Keratinocyte (primary cell): Measurements from ENCODE around the gene SKIDA1. TPM values are rescaled to one million over a fixed set of nuclear protein-coding genes. Genes with fewer than 3 reads are reported as not detected.

Experiments
- DNase-seq: peaks from one replicate; pipeline ENCODE4 v3.0.0-alpha.2; 2011; ENCODE audit warnings: low read depth, missing footprints, low spot score
- FAIRE-seq: peaks from 2 replicates; lab custom pipeline; 2011; peaks lifted over from hg19 to GRCh38; lab: Jason Lieb, UNC
- H2AFZ ChIP-seq: 2 replicates; pipeline ENCODE4 v1.6.0; 2012; ENCODE audit warnings: low read length, control low read depth, inconsistent platforms; ENCODE audit not compliant: control insufficient read depth
- H3K27ac ChIP-seq: 2 replicates; pipeline ENCODE4 v1.5.1; 2011; ENCODE audit warnings: low read length; ENCODE audit not compliant: control insufficient read depth, insufficient read depth
- H3K27me3 ChIP-seq: 3 replicates; pipeline ENCODE4 v1.6.0; 2011; ENCODE audit warnings: low read length; ENCODE audit not compliant: control insufficient read depth, insufficient read depth; ENCODE audit errors: extremely low read depth
- H3K36me3 ChIP-seq, 2 experiments: 2 replicates in 1 of 2; 3 replicates in 1 of 2; pipeline ENCODE4 v1.5.1; 2011; ENCODE audit warnings: low read length in 2 of 2, mild to moderate bottlenecking in 1 of 2; ENCODE audit not compliant: control insufficient read depth in 2 of 2, insufficient read depth in 2 of 2; ENCODE audit errors: extremely low read depth in 1 of 2
- H3K4me1 ChIP-seq: 3 replicates; pipeline ENCODE4 v1.5.1; 2011; ENCODE audit warnings: low read length; ENCODE audit not compliant: control insufficient read depth, insufficient read depth; ENCODE audit errors: extremely low read depth
- H3K4me2 ChIP-seq: 3 replicates; pipeline ENCODE4 v1.6.0; 2011; ENCODE audit warnings: low read depth, low read length; ENCODE audit not compliant: control insufficient read depth, insufficient read depth; ENCODE audit errors: extremely low read depth
- H3K4me3 ChIP-seq, 3 experiments: fragments of 200-600 bp in 1 of 3; sonication (generic) in 1 of 3; 2 replicates in 2 of 3; 3 replicates in 1 of 3; pipeline ENCODE4 v1.5.1; 2011 to 2016; ENCODE audit warnings: low read length in 3 of 3, mild to moderate bottlenecking in 3 of 3, control low read depth in 2 of 3, inconsistent platforms in 1 of 3, low read depth in 1 of 3, mixed read lengths in 1 of 3, mixed run types in 1 of 3, moderate library complexity in 1 of 3; ENCODE audit not compliant: control insufficient read depth in 2 of 3, insufficient read depth in 2 of 3; ENCODE audit errors: extremely low read depth in 1 of 3
- H3K79me2 ChIP-seq: 2 replicates; pipeline ENCODE4 v1.6.0; 2012; ENCODE audit warnings: low read length; ENCODE audit not compliant: control insufficient read depth, insufficient read depth
- H3K9ac ChIP-seq: 3 replicates; pipeline ENCODE4 v1.6.0; 2011; ENCODE audit warnings: low read length; ENCODE audit not compliant: control insufficient read depth, insufficient read depth; ENCODE audit errors: extremely low read depth
- H3K9me1 ChIP-seq: 3 replicates; pipeline ENCODE4 v1.6.0; 2011; ENCODE audit warnings: low read length; ENCODE audit not compliant: control insufficient read depth, insufficient read depth; ENCODE audit errors: extremely low read depth
- H3K9me3 ChIP-seq: 2 replicates; pipeline ENCODE4 v1.5.1; 2012; ENCODE audit warnings: low read depth, low read length; ENCODE audit not compliant: control insufficient read depth
- H4K20me1 ChIP-seq: 3 replicates; pipeline ENCODE4 v1.6.0; 2011; ENCODE audit warnings: low read length; ENCODE audit not compliant: control insufficient read depth, insufficient read depth; ENCODE audit errors: extremely low read depth
- CTCF ChIP-seq, 3 experiments: IDR thresholded peaks in 1 of 3; conservative IDR thresholded peaks in 1 of 3; optimal IDR thresholded peaks in 1 of 3; 2 replicates in 2 of 3; 3 replicates in 1 of 3; pipeline versions ENCODE3 to v1.5.1; 2011; ENCODE audit warnings: low read length in 3 of 3, mild to moderate bottlenecking in 3 of 3, moderate library complexity in 2 of 3, control low read depth in 1 of 3, inconsistent platforms in 1 of 3; ENCODE audit not compliant: insufficient read depth in 2 of 3; ENCODE audit errors: extremely low read depth in 1 of 3
- EZH2 ChIP-seq: IDR thresholded peaks from one replicate; pipeline ENCODE4 v1.6.1; 2012; ENCODE audit warnings: inconsistent platforms, mild to moderate bottlenecking, low read length, moderate library complexity
- dilution Hi-C: fragments of 300-500 bp; cut with MboI; formaldehyde crosslinking; loops from one replicate; pipeline ENCODE4 v1.7.0; 2020; ENCODE audit warnings: low sequenced_read_pairs; ENCODE audit not compliant: extremely low pct_ligation_motif_present
- polyA plus RNA-seq, 5 experiments: library from polyadenylated mRNA; depleted of rRNA in 3 of 5; stranded (reverse) in 3 of 5; stranded (forward) in 1 of 5; unstranded in 1 of 5; fragments of >200 nt; gene quantifications; 1 replicate in 1 of 5; 2 replicates in 3 of 5; 3 replicates in 1 of 5; pipeline versions ENCODE4 v1.2.1 to v1.2.3, GENCODE V29; 2011 to 2012; ENCODE audit warnings: missing spikeins in 2 of 5, low read depth in 1 of 5, low replicate concordance in 1 of 5

The SKIDA1 gene
- polyA plus RNA-seq, 1 donor (not counting 4 experiments of a cell fraction or from before 2014, with no cell fraction given) = 0.13 TPM

GRCh38 chr10:21496343-21497176, 28.9 kb downstream of the SKIDA1 start:
- no peaks in the 10 kb centered on the region for H3K36me3 ChIP-seq
- H4K20me1 ChIP-seq = no peaks in the 10 kb centered on the region
- H3K27ac ChIP-seq = peak overlapping the region; percentile 47
- H3K4me1 ChIP-seq = peaks cover 15% of the 10 kb centered on the region
- H3K27me3 ChIP-seq = no peaks in the 10 kb centered on the region
- H2AFZ ChIP-seq = peak overlapping the region; percentile 84
- dilution Hi-C loops = no loop called here
- TF ChIP-seq EZH2 (no peak), CTCF (optimal IDR thresholded peaks at IDR 0.05 in 1 of 3, IDR thresholded peaks at IDR 0.05 in 1 of 3, conservative IDR thresholded peaks at IDR 0.05 in 1 of 3; ENCODE audit: extremely low read depth in 1 of 3, insufficient read depth in 2 of 3, low read length in 3 of 3) (peak; percentile 13 to 73 (median 39))
- H3K9me1 ChIP-seq = no peaks in the 10 kb centered on the region
- FAIRE-seq (peak; percentile 41), DNase-seq (no peak)
- H3K79me2 ChIP-seq = no peaks in the 10 kb centered on the region
- peak overlapping the region; percentile 73 for H3K9ac ChIP-seq
- H3K4me2 ChIP-seq = peak overlapping the region; percentile 97
- H3K9me3 ChIP-seq = no peaks in the 10 kb centered on the region
- peak overlapping the region; percentile 67 to 90 (median 85) for H3K4me3 ChIP-seq

GRCh38 chr10:21495752-21496342, 29.6 kb downstream of the SKIDA1 start:
- DNase-seq (no peak), FAIRE-seq (no peak)
- Histone ChIP-seq H3K9me1 (no peaks in the 10 kb centered on the region), H3K9ac (peak overlapping the region; percentile 73), H3K27me3 (no peaks in the 10 kb centered on the region), H3K4me1 (peaks cover 15% of the 10 kb centered on the region), H3K27ac (peak overlapping the region; percentile 54), H4K20me1 (no peaks in the 10 kb centered on the region), H3K36me3 (no peaks in the 10 kb centered on the region), H3K79me2 (no peaks in the 10 kb centered on the region), H3K4me2 (peak overlapping the region; percentile 97), H3K4me3 (peak overlapping the region; percentile 67 to 90 (median 85)), H3K9me3 (no peaks in the 10 kb centered on the region), H2AFZ (peak overlapping the region; percentile 95)
- dilution Hi-C loops = no loop called here
- TF ChIP-seq CTCF (optimal IDR thresholded peaks at IDR 0.05 in 1 of 3, IDR thresholded peaks at IDR 0.05 in 1 of 3, conservative IDR thresholded peaks at IDR 0.05 in 1 of 3; ENCODE audit: extremely low read depth in 1 of 3, insufficient read depth in 2 of 3, low read length in 3 of 3) = peak; percentile 74 to 90 (median 83)
- TF ChIP-seq EZH2 = no peak
